ENCODE results near the gene GARNL3.

GARNL3 gene

DNA sequence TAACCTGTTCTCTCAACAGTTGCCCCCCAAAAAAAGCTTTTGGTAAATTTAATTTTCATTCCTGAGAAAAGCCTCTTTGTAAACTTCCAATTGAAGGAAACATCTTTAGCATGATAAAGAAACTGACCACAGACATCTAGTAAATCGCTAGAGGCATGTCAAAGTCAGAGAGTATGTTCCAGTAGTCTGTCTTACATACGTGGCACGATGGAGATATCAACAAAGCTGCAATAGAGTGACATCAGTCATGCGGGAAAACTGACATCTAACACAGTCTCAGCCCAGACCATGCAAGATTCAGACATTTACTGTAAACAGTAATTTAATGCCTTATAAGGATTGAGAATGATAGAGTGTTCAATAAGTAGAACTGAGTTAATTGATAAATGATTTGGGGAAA is 45.1 kb downstream of the GARNL3 start:
- no peak for TF ChIP-seq POLR2AphosphoS5 (IDR thresholded peaks at IDR 0.05; ENCODE audit: low read depth, low read length)
- TF ChIP-seq FOXP2 (optimal IDR thresholded peaks at IDR 0.05; ENCODE audit: borderline replicate concordance, extremely low read depth, extremely low read length, insufficient read depth) = no peak
- no peak for TF ChIP-seq REST (IDR thresholded peaks at IDR 0.05; ENCODE audit: insufficient read depth in 1 of 2, low read depth in 2 of 2, low read length in 2 of 2)
- no peak for TF ChIP-seq SIN3A (IDR thresholded peaks at IDR 0.05; ENCODE audit: borderline replicate concordance, insufficient read depth, low read length)
- no peak for TF ChIP-seq TAF1 (IDR thresholded peaks at IDR 0.05; ENCODE audit: borderline replicate concordance, insufficient read depth, low read length)

DNA sequence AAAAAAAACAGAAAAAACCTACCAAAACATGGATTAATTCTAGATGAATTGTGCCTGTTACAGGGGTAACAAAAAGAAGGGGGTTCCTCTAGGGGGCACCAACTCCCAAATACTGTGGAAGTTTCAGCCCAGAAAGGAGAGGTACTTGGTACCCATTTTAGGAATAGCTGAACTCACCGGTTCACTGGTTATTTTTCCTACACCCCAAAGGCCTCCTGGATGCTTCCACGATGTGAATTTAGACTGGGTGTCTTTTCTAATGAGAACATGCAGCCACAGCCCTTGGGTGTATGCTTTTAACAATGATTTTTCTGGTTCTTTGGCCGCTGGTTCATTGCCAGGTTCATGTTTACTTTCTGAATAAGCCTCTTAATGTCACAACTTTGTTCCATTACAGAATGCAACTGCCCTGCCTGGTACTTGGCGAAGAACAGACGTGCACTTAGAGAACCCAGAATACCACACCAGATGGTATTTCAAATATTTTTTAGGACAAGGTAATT is 46.7 kb downstream of the GARNL3 start:
- no peak for TF ChIP-seq SIN3A (IDR thresholded peaks at IDR 0.05; ENCODE audit: borderline replicate concordance, insufficient read depth, low read length)
- TF ChIP-seq POLR2AphosphoS5 (IDR thresholded peaks at IDR 0.05; ENCODE audit: low read depth, low read length) = no peak
- no peak for TF ChIP-seq REST (IDR thresholded peaks at IDR 0.05; ENCODE audit: insufficient read depth in 1 of 2, low read depth in 2 of 2, low read length in 2 of 2)
- no peak for TF ChIP-seq FOXP2 (optimal IDR thresholded peaks at IDR 0.05; ENCODE audit: borderline replicate concordance, extremely low read depth, extremely low read length, insufficient read depth)
- TF ChIP-seq TAF1 (IDR thresholded peaks at IDR 0.05; ENCODE audit: borderline replicate concordance, insufficient read depth, low read length) = no peak

DNA sequence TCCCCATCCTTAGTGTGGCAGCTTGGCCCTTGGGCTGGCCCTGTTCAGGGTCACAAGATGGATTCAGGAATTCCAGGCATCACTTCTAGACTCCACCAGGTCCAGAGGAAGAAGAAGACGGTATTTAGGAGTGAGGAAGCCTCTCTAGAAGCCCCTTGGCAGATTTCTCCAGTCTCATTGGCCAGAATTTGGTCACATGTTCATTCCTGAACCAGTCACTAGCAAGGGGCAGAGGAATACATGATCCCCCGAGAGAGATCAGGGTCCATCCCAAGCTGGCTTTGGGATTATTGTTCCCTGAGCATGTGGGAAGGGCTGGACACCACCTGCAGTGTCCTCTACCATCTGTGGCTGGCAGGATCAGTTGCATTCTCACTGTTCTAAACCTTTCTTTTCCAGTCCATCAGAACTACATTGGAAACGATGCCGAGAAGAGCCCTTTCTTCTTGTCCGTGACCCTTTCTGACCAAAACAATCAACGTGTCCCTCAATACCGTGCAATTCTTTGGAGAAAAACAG is 48.5 kb downstream of the GARNL3 start:
- no peak for TF ChIP-seq TAF1 (IDR thresholded peaks at IDR 0.05; ENCODE audit: borderline replicate concordance, insufficient read depth, low read length)
- no peak for TF ChIP-seq SIN3A (IDR thresholded peaks at IDR 0.05; ENCODE audit: borderline replicate concordance, insufficient read depth, low read length)
- TF ChIP-seq FOXP2 (optimal IDR thresholded peaks at IDR 0.05; ENCODE audit: borderline replicate concordance, extremely low read depth, extremely low read length, insufficient read depth) = no peak
- TF ChIP-seq POLR2AphosphoS5 (IDR thresholded peaks at IDR 0.05; ENCODE audit: low read depth, low read length) = no peak

DNA sequence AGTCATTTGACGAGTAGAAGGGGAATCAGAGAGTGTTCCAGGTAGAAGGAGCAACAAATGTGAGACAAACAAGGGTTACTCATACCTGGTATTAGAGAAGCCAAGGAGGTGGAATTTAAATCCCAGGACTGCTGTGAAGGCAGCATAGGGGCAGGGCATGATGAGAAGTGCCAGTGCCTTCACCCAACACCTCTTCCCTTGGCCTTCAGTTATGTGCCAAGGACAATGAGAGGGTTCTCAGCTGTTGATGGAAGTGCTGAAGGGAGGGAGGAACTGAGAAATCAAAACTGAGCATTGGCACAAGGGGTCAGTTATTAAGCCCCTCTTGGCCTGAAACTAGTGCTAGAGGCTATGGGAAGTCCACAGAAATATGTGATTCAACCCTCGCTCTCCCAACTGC is 50.3 kb downstream of the GARNL3 start:
- TF ChIP-seq SIN3A (IDR thresholded peaks at IDR 0.05; ENCODE audit: borderline replicate concordance, insufficient read depth, low read length) = no peak
- TF ChIP-seq POLR2AphosphoS5 (IDR thresholded peaks at IDR 0.05; ENCODE audit: low read depth, low read length) = no peak
- no peak for TF ChIP-seq REST (IDR thresholded peaks at IDR 0.05; ENCODE audit: insufficient read depth in 1 of 2, low read depth in 2 of 2, low read length in 2 of 2)
- TF ChIP-seq FOXP2 (optimal IDR thresholded peaks at IDR 0.05; ENCODE audit: borderline replicate concordance, extremely low read depth, extremely low read length, insufficient read depth) = no peak
- TF ChIP-seq TAF1 (IDR thresholded peaks at IDR 0.05; ENCODE audit: borderline replicate concordance, insufficient read depth, low read length) = no peak

GRCh38 chr9:127316586-127317323 is 52.2 kb downstream of the GARNL3 start:
- TF ChIP-seq FOXP2 (optimal IDR thresholded peaks at IDR 0.05; ENCODE audit: borderline replicate concordance, extremely low read depth, extremely low read length, insufficient read depth) (no peak), TAF1 (IDR thresholded peaks at IDR 0.05; ENCODE audit: borderline replicate concordance, insufficient read depth, low read length) (no peak), SIN3A (IDR thresholded peaks at IDR 0.05; ENCODE audit: borderline replicate concordance, insufficient read depth, low read length) (no peak), REST (IDR thresholded peaks at IDR 0.05; ENCODE audit: insufficient read depth in 1 of 2, low read depth in 2 of 2, low read length in 2 of 2) (no peak), POLR2AphosphoS5 (IDR thresholded peaks at IDR 0.05; ENCODE audit: low read depth, low read length) (no peak)

Measured in PFSK-1 (cell line).